Uterus (tissue), 4 donors: Measurements from ENCODE around the gene CPEB1. TPM values are rescaled to one million over a fixed set of nuclear protein-coding genes. Genes with fewer than 3 reads are reported as not detected.

Source experiments
- DNase-seq, 2 donors: peaks; one replicate each; pipeline ENCODE4 v3.0.0-alpha.2; 2019 to 2020
- H3K27ac ChIP-seq, 2 donors: fragments of 200-600 bp; sonication (generic); 1 replicate in 1 of 2; 2 replicates in 1 of 2; pipeline ENCODE4 v1.5.1; 2016 to 2018
- H3K27me3 ChIP-seq, 2 donors: fragments of 200-600 bp; sonication (generic); one replicate each; pipeline ENCODE4 v1.5.1; 2018 to 2019; ENCODE audit warnings: control low read depth in 1 of 2
- H3K36me3 ChIP-seq, 2 donors: fragments of 200-600 bp; sonication (generic); one replicate each; pipeline ENCODE4 v1.5.1; 2019; ENCODE audit warnings: control low read depth in 1 of 2
- H3K4me1 ChIP-seq, 2 donors: fragments of 200-600 bp; sonication (generic); one replicate each; pipeline ENCODE4 v1.5.1; 2018 to 2019; ENCODE audit warnings: control low read depth in 1 of 2
- H3K4me3 ChIP-seq, 2 donors: fragments of 200-600 bp; sonication (generic); 1 replicate in 1 of 2; 2 replicates in 1 of 2; pipeline ENCODE4 v1.5.1; 2018 to 2019; ENCODE audit warnings: mild to moderate bottlenecking in 1 of 2
- H3K9me3 ChIP-seq, 2 donors: fragments of 200-600 bp; sonication (generic); one replicate each; pipeline ENCODE4 v1.5.1; 2019; ENCODE audit warnings: control low read depth in 1 of 2
- CTCF ChIP-seq, 4 experiments: fragments of 200-600 bp in 2 of 4; fragments of 450-650 bp in 2 of 4; sonication (generic) in 2 of 4; IDR thresholded peaks; one replicate each; pipeline ENCODE4 v1.5.1; 2016 to 2019; ENCODE audit warnings: antibody characterized with exemption in 4 of 4, mild to moderate bottlenecking in 2 of 4, moderate library complexity in 1 of 4
- POLR2A ChIP-seq, 2 donors: fragments of 450-650 bp; IDR thresholded peaks; one replicate each; pipeline ENCODE4 v1.6.1; 2016; ENCODE audit warnings: antibody characterized with exemption in 2 of 2, mild to moderate bottlenecking in 1 of 2, moderate library complexity in 1 of 2
- intact Hi-C: fragments of 100-400 bp; cut with DNase I; formaldehyde crosslinking; loops from one replicate; pipeline ENCODE4 v1.15.1; 2023; ENCODE audit warnings: low total_unique reads
- total RNA-seq, 4 donors: library from RNA; depleted of rRNA in 3 of 4; stranded (reverse); fragments of >200 nt in 3 of 4; gene quantifications; one replicate each; pipeline versions ENCODE4 v1.1.0 to v1.2.4, GENCODE V29; 2014 to 2023
- donor health status: DM: yes; HTN: yes; CAD: no.

Gene CPEB1
- total RNA-seq, 4 donors from 2014 or later, result 0.77 to 14.1 (median 2.9) TPM

- peak overlapping the region in 1 of 2 donors; percentile 29 for H3K4me3 ChIP-seq
- TF ChIP-seq CTCF (IDR thresholded peaks at IDR 0.05) (no peak), POLR2A (IDR thresholded peaks at IDR 0.05) (peak in 1 of 2 donors; percentile 40)
- H3K27me3 ChIP-seq, result peaks cover 6 to 10% of the 10 kb centered on the region in 2 donors
- H3K9me3 ChIP-seq, result no peaks in the 10 kb centered on the region
- no peak for DNase-seq
- H3K4me1 ChIP-seq, result no peaks in the 10 kb centered on the region
- H3K36me3 ChIP-seq, result no peaks in the 10 kb centered on the region
- H3K27ac ChIP-seq, result no peak overlapping the region
- intact Hi-C loops, result no loop called here
These were observed 33.3 kb upstream of the CPEB1 start for GRCh38 chr15:82680200-82681102.

GRCh38 chr15:82679626-82680199, 32.5 kb upstream of the CPEB1 start:
- TF ChIP-seq POLR2A (IDR thresholded peaks at IDR 0.05) (no peak), CTCF (IDR thresholded peaks at IDR 0.05) (no peak)

GRCh38 chr15:82677720-82678323, 30.7 kb upstream of the CPEB1 start:
- Histone ChIP-seq H3K27me3 (peaks cover 6 to 10% of the 10 kb centered on the region in 2 donors), H3K36me3 (no peaks in the 10 kb centered on the region), H3K27ac (no peak overlapping the region), H3K4me3 (no peak overlapping the region), H3K4me1 (no peaks in the 10 kb centered on the region), H3K9me3 (no peaks in the 10 kb centered on the region)
- intact Hi-C loops, result no loop called here
- no peak for DNase-seq
- no peak for TF ChIP-seq CTCF (IDR thresholded peaks at IDR 0.05)
- no peak for TF ChIP-seq POLR2A (IDR thresholded peaks at IDR 0.05)

More at GRCh38 chr15:82679626-82680199, 32.5 kb upstream of the CPEB1 start:
- Histone ChIP-seq H3K36me3 (no peaks in the 10 kb centered on the region), H3K27me3 (peaks cover 6 to 10% of the 10 kb centered on the region in 2 donors), H3K4me1 (no peaks in the 10 kb centered on the region), H3K9me3 (no peaks in the 10 kb centered on the region), H3K27ac (no peak overlapping the region), H3K4me3 (peak overlapping the region in 1 of 2 donors; percentile 29)
- DNase-seq, result no peak
- intact Hi-C loops, result no loop called here

- DNase-seq, result no peak
- H3K4me1 ChIP-seq, result no peaks in the 10 kb centered on the region
- no peaks in the 10 kb centered on the region for H3K9me3 ChIP-seq
- H3K36me3 ChIP-seq, result no peaks in the 10 kb centered on the region
- intact Hi-C loops, result no loop called here
- no peaks in the 10 kb centered on the region for H3K27me3 ChIP-seq
- no peak for TF ChIP-seq POLR2A (IDR thresholded peaks at IDR 0.05)
- no peak for TF ChIP-seq CTCF (IDR thresholded peaks at IDR 0.05)
- no peak overlapping the region for H3K27ac ChIP-seq
- H3K4me3 ChIP-seq, result no peak overlapping the region
These were observed 27.7 kb upstream of the CPEB1 start for GRCh38 chr15:82674873-82675272.

- DNase-seq, result no peak
- H3K36me3 ChIP-seq, result no peaks in the 10 kb centered on the region
- H3K9me3 ChIP-seq, result no peaks in the 10 kb centered on the region
- no peaks in the 10 kb centered on the region for H3K4me1 ChIP-seq
- intact Hi-C loops, result no loop called here
- no peak overlapping the region for H3K4me3 ChIP-seq
- H3K27ac ChIP-seq, result no peak overlapping the region
- TF ChIP-seq CTCF (IDR thresholded peaks at IDR 0.05), result no peak
- no peak for TF ChIP-seq POLR2A (IDR thresholded peaks at IDR 0.05)
- H3K27me3 ChIP-seq, result no peaks in the 10 kb centered on the region
These were observed 23.5 kb upstream of the CPEB1 start for GRCh38 chr15:82670699-82671098.
